Sigmoid colon (tissue), 4 donors: ENCODE measurements around the gene ADGRL2.

ENCODE experiments used
- CTCF ChIP-seq, 4 experiments: fragments of 450-650 bp in 3 of 4; fragments of 200-600 bp in 1 of 4; IDR thresholded peaks; one replicate each; pipeline ENCODE4 v1.5.1; 2016 to 2019; ENCODE audit warnings: antibody characterized with exemption in 4 of 4, mild to moderate bottlenecking in 3 of 4, moderate library complexity in 2 of 4
- POLR2A ChIP-seq, 2 donors: fragments of 450-650 bp; IDR thresholded peaks; one replicate each; pipeline ENCODE4 v1.6.1; 2016; ENCODE audit warnings: antibody characterized with exemption in 2 of 2, mild to moderate bottlenecking in 2 of 2, moderate library complexity in 2 of 2
- POLR2AphosphoS5 ChIP-seq, 4 donors: sonication (generic); formaldehyde crosslinking; IDR thresholded peaks; one replicate each; pipeline ENCODE4 v1.6.1; 2017; ENCODE audit warnings: antibody characterized with exemption in 4 of 4

- TF ChIP-seq POLR2A (IDR thresholded peaks at IDR 0.05) (no peak), CTCF (IDR thresholded peaks at IDR 0.05) (no peak), POLR2AphosphoS5 (IDR thresholded peaks at IDR 0.05) (no peak)
These were observed 31.8 kb downstream of the ADGRL2 start for GRCh38 chr1:81832573-81832972.
